Measurements from ENCODE around the gene KLHL36. TPM values are rescaled to one million over a fixed set of nuclear protein-coding genes. Genes with fewer than 3 reads are reported as not detected.

The KLHL36 gene
- total and polyA plus RNA-seq, 4 donors: 11.5 to 53.6 (median 16.9) TPM

DNA sequence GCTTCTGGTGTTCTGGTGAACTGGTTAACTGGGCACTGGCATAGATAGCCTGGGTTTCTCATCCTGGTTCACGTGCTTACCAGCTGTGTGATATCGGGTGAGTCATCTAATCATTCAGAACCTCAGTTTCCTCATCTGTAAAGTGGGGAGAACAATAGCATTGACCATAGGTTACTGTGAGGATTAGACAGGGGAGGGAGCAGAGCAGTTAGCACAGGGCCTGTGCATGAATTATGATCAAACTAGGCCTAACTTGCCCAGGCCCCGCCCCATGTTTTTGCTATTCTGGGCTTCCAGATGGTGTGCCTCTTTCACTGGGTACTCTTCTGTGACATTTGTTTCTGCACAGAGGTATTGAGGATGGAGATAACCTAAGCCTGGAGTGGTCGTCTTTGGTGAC lies 4.6 kb upstream of the KLHL36 start (continued):
- TF ChIP-seq JUND (IDR thresholded peaks at IDR 0.05): no peak
- no peak for TF ChIP-seq HNF4G (IDR thresholded peaks at IDR 0.05)

DNA sequence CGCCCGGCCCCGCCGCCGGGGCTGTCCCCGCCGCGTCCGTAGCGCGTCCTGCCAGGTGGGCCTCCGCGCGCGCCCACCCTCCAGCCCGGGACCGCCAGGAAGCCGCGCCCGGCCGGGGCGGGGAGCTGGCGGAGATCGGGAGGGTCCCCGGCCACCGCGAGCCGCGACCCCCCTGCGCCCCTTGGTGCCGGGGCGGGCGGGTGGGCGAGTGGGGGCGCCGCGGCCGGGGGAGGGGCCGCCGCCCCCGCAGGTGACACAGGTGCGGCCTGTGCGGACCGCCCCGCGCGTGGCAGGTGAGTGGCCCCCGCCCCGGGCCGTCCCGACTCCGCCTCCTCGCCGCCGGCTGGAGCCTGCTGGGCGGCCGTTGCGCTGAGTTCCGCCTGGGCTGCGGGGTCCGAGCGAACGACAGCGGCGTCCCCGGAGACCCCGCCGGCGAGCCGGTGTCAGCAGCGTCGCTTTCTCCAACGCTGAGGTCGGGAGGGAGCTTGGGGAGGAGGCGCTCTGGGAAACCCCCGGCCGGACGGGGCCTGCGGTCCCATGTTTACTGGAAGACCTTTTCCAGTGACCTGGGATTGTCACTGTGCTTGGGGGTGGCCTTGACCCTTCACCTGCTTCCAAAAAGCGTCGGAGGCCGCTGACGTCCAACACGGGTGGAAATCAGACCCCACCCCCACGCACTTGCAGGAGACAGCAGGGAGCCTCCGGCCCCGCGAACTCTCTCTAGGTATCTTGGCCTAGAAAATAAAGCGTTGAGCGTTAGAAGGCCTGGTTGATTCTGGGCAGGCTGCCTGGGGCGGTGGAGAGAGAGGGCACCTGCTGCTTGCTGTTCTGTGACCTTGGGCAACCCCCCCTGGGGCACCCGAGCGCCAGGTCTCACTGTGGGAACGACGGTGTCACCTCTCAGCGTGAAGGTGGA lies 542 bp downstream of the KLHL36 start:
- H3K9ac ChIP-seq (ENCODE audit: low read depth in 1 of 2, low read length in 2 of 2): peak overlapping the region; percentile 2 to 84
- no peaks in the 10 kb centered on the region for H3K9me3 ChIP-seq (ENCODE audit: control insufficient read depth in 4 of 4, low read length in 3 of 4)
- H3K27me3 ChIP-seq (ENCODE audit: control insufficient read depth in 4 of 4, insufficient read depth in 4 of 4, low read length in 3 of 4): no peaks in the 10 kb centered on the region
- peaks cover 2 to 15% (median 8%) of the 10 kb centered on the region in 4 donors for H3K4me1 ChIP-seq (ENCODE audit: control insufficient read depth in 4 of 4, insufficient read depth in 4 of 4, low read length in 3 of 4)
- TF ChIP-seq FOXA1 (IDR thresholded peaks at IDR 0.05) (no peak), YY1 (IDR thresholded peaks at IDR 0.05) (no peak), SP1 (IDR thresholded peaks at IDR 0.05) (peak; percentile 67), NR2F2 (IDR thresholded peaks at IDR 0.05) (peak; percentile 60), RXRA (IDR thresholded peaks at IDR 0.05) (peak; percentile 79 to 83), HNF4A (conservative IDR thresholded peaks at IDR 0.05) (peak in 1 of 2 donors; percentile 41)
- 2% methylated on average over 96 of the region's 96 CpGs for WGBS
- H3K36me3 ChIP-seq (ENCODE audit: control insufficient read depth in 4 of 4, insufficient read depth in 3 of 4, low read depth in 1 of 4, low read length in 3 of 4): peaks cover 6 to 23% (median 14%) of the 10 kb centered on the region in 4 donors
- peak overlapping the region; percentile 65 to 85 (median 84) for H3K4me3 ChIP-seq (ENCODE audit: low read depth in 1 of 3, low read length in 3 of 3)
- H3K27ac ChIP-seq (ENCODE audit: low read depth in 1 of 2, low read length in 2 of 2): peak overlapping the region; percentile 78 to 83
- peak; percentile 48 for DNase-seq (ENCODE audit: low spot score)

- TF ChIP-seq TAF1 (conservative IDR thresholded peaks at IDR 0.05): no peak
- TF ChIP-seq HNF4G (IDR thresholded peaks at IDR 0.05): no peak
- TF ChIP-seq, protein P1, sequence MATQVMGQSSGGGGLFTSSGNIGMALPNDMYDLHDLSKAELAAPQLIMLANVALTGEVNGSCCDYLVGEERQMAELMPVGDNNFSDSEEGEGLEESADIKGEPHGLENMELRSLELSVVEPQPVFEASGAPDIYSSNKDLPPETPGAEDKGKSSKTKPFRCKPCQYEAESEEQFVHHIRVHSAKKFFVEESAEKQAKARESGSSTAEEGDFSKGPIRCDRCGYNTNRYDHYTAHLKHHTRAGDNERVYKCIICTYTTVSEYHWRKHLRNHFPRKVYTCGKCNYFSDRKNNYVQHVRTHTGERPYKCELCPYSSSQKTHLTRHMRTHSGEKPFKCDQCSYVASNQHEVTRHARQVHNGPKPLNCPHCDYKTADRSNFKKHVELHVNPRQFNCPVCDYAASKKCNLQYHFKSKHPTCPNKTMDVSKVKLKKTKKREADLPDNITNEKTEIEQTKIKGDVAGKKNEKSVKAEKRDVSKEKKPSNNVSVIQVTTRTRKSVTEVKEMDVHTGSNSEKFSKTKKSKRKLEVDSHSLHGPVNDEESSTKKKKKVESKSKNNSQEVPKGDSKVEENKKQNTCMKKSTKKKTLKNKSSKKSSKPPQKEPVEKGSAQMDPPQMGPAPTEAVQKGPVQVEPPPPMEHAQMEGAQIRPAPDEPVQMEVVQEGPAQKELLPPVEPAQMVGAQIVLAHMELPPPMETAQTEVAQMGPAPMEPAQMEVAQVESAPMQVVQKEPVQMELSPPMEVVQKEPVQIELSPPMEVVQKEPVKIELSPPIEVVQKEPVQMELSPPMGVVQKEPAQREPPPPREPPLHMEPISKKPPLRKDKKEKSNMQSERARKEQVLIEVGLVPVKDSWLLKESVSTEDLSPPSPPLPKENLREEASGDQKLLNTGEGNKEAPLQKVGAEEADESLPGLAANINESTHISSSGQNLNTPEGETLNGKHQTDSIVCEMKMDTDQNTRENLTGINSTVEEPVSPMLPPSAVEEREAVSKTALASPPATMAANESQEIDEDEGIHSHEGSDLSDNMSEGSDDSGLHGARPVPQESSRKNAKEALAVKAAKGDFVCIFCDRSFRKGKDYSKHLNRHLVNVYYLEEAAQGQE (IDR thresholded peaks at IDR 0.05): no peak
- H3K9ac ChIP-seq (ENCODE audit: low read depth in 1 of 2, low read length in 2 of 2): peak overlapping the region; percentile 2 to 84
- peak overlapping the region; percentile 78 to 83 for H3K27ac ChIP-seq (ENCODE audit: low read depth in 1 of 2, low read length in 2 of 2)
- peak overlapping the region; percentile 65 to 85 (median 84) for H3K4me3 ChIP-seq (ENCODE audit: low read depth in 1 of 3, low read length in 3 of 3)
- no peaks in the 10 kb centered on the region for H3K27me3 ChIP-seq (ENCODE audit: control insufficient read depth in 4 of 4, insufficient read depth in 4 of 4, low read length in 3 of 4)
- DNase-seq (ENCODE audit: low spot score): no peak
- H3K36me3 ChIP-seq (ENCODE audit: control insufficient read depth in 4 of 4, insufficient read depth in 3 of 4, low read depth in 1 of 4, low read length in 3 of 4): peaks cover 6 to 24% (median 16%) of the 10 kb centered on the region in 4 donors
- H3K9me3 ChIP-seq (ENCODE audit: control insufficient read depth in 4 of 4, low read length in 3 of 4): no peaks in the 10 kb centered on the region
- WGBS: 65% methylated on average over 11 of the region's 11 CpGs
- H3K4me1 ChIP-seq (ENCODE audit: control insufficient read depth in 4 of 4, insufficient read depth in 4 of 4, low read length in 3 of 4): peaks cover 2 to 15% (median 8%) of the 10 kb centered on the region in 4 donors
Measured at GRCh38 chr16:84649511-84649861, 1.2 kb downstream of the KLHL36 start.

Data from liver (tissue), 9 donors.